GM18505 (cell line): Measurements from ENCODE around the gene AREG.

ENCODE experiments used
- ATAC-seq: cut with Tn5 transposase; IDR thresholded peaks from one replicate; pipeline ENCODE4 v1.9.1; 2021; ENCODE audit not compliant: unreplicated experiment
- POLR2A ChIP-seq: IDR thresholded peaks from 4 replicates; pipeline ENCODE4 v1.6.1; 2011; ENCODE audit warnings: borderline replicate concordance; ENCODE audit not compliant: insufficient read depth, insufficient read length; ENCODE audit errors: extremely low read depth

The AREG gene

DNA sequence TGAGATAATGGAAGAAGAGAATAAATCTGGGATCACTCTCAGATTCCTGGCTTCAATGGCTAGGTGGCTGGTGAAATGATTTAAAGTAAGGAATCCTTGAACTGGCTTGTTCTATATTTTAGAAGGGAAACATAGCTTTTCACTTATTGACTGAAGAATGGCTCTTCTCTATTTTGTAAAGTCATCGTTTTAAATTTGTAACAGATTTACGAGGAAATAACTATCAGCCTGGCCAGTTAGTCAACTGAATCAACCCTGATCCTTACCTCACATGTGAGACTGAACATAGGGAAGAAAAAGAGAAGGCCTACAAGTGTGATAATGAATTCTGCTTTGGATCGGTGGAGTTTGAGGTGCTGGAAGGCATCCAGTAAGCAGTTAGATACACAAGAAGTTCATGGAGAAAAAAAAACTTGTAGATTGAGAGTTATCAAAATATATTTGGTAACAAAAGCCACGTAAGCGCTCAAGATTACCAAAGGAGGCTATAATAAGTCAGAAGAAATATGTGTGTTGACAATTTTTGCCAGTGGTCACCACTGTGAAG lies 12.0 kb downstream of the AREG start:
- TF ChIP-seq POLR2A, result no peak
- ATAC-seq, result no peak

- no peak for TF ChIP-seq POLR2A
- no peak for ATAC-seq
Measured at GRCh38 chr4:74460833-74461232, 15.9 kb downstream of the AREG start.

DNA sequence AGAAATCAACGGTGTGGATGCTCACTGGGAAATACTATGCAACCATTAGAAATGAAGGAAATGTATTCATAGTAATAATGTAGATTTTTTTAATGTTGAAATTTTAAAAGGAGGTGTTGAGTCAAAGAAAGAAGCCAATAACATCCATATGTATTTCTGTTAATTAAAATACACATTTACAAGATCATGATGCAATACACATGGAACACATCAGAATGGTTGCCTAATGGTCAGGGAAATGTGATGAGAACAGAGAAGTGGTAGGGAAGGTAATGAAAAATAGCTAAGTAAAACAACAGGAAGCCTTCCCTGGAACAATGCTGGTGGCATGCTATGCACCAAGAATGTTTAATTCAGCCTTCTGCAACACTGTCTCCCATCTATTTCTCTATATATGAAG lies 18.2 kb downstream of the AREG start:
- ATAC-seq, result no peak
- no peak for TF ChIP-seq POLR2A

- no peak for ATAC-seq
- no peak for TF ChIP-seq POLR2A
Measured at GRCh38 chr4:74464291-74464690, 19.4 kb downstream of the AREG start.

- ATAC-seq, result no peak
- TF ChIP-seq POLR2A, result no peak
Measured at GRCh38 chr4:74466242-74466641, 21.3 kb downstream of the AREG start.

GRCh38 chr4:74471264-74471663 lies 26.3 kb downstream of the AREG start:
- TF ChIP-seq POLR2A, result no peak
- no peak for ATAC-seq

DNA sequence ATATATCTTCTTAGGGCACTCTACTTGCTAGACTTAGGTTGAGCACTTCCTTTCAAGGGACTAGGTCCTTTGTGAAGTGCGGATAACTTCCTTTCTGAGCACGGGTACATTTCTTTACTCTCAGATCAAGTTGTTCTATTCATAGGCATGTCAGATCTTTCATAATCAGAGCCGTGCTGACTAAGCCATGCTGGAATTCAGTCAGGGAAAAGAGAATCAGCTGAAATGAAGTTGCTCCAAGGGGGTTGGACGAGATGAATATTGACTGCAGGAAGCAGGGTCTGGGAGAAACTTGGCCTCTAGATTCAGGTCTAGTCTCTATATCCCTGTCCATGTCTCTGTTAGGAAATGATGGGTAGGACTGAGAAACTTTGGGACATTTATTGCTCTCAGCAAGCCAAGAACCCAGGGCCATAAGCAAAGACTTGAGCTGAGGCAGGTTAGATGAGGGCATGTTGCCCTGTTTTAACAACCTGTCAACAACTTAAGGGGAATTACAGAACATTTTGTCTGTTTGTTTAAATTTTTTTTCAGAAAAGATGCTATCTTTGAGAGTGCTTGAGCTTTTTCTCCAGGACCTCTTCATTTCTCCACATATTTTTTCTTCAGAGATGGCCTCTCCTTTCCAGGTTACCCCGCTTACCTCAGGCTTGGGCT lies 28.3 kb downstream of the AREG start:
- no peak for ATAC-seq
- no peak for TF ChIP-seq POLR2A

DNA sequence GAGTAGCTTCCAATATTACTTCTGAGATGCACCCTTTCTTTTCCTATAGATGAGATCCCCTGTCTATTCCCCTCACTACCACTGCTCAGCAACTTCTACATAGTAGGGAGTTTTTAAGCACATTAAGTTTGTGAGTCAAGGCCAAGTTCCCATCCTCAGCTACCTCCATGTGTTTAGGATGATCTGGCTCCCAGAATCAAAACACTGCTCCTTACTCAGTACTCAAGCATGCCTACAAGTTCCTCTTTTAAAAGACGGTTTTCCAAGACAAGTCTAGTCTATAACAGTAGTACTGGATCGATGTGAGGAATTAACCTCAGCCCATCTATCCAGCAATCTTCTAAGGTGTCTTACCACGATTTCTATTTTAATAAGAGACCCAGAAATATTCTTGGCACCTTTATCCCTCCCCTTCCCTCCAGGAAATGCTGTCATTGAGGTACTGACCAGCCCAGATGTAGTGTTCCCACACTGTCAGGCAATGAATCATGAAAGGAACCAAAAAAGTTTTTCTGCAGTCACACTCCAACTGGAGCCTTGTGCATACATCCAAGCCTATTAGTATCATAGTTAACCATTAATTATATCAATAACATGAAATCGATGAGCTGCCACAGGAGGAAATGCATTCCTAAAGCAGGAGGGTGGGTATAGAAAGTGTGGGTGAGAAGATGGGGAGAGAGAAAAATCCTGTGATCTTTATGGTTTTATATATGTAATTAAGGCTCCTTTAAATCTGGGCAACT lies 29.6 kb downstream of the AREG start:
- no peak for TF ChIP-seq POLR2A
- ATAC-seq, result no peak

DNA sequence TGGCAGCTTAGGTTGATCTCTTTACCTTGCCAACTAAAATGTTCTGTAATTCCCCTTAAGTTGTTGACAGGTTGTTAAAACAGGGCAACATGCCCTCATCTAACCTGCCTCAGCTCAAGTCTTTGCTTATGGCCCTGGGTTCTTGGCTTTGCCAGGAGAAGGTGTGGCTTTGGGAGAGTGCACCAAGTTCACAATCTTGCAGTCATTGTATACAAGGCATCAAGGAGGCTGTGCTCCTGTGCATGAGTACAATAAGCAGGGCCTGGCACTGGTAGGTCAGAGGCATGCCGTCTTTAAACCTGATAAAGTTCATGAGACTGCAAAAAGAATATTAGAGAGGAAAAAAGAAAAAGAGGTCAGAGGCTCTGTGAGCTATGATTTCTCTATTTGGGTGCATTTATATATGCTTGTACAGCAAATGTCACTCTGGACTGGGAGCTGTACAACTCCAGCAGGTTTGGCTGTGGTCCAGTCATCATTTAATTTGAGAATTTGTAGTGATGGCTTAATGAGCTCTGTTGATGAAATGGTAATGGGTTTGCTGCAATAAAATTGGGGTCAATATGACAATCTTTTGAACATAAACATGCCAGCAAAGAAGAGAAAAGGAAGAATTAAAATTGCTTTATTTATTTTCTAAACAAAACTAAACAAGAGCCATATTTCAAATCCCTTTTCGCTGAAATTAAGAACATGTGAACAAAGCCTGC lies 30.3 kb downstream of the AREG start:
- TF ChIP-seq POLR2A, result no peak
- no peak for ATAC-seq

DNA sequence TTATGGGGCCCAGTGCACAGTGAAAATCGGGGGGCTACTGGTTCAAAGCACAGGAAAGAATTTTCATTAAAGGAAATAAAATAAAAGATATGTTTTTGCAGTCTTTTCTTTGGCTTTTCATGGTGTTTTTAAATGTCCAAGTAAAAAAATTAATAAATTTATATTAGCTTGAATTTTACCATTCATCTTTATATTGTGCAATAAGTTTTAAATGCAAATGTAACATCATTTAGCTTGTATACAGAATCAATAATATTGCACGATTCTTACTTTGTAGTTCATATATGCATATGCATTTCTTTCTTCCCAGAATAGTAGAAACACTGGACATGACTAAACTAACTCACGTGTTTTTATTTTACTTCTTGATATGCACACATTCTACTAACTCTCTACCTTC lies 31.0 kb downstream of the AREG start:
- ATAC-seq, result no peak
- TF ChIP-seq POLR2A, result no peak

DNA sequence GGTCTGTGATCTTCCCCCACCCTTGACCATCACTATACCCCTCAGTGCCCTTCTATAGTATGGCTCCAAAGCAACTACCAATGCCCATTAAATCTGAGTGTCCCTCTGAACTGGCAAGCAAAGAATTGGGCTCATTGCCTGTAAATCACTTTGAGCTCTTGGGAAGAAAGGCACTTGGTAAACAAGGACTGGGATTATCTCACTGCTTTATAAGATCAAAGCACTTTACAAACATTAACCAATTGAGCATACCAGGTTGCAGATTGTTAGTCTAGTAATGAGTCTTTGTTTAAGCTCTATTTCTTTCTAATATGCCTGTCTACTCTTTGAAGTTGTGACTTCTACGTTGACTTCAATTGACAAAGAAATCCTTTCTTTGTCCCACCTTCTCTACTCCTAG lies 34.1 kb downstream of the AREG start:
- no peak for ATAC-seq
- no peak for TF ChIP-seq POLR2A

DNA sequence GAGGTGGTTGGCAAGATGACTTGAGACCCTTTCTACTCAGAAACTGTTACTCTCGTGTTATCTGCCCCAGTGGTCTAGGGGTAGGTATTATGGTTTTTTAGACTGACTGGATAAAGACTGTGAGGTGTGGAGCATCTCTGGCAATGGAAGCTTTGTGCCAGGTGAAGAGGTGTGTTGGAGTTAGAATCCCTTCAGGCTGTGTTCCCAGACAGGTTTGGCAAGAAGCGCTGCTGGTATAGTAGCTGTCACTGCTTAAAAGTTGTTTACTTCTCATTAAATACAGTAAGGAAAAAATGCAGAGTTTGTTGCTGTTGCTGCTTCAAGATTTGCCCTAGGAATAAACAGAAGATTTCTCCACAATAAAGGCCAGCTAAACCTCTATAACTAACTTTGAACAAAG lies 35.3 kb downstream of the AREG start:
- ATAC-seq, result no peak
- no peak for TF ChIP-seq POLR2A

DNA sequence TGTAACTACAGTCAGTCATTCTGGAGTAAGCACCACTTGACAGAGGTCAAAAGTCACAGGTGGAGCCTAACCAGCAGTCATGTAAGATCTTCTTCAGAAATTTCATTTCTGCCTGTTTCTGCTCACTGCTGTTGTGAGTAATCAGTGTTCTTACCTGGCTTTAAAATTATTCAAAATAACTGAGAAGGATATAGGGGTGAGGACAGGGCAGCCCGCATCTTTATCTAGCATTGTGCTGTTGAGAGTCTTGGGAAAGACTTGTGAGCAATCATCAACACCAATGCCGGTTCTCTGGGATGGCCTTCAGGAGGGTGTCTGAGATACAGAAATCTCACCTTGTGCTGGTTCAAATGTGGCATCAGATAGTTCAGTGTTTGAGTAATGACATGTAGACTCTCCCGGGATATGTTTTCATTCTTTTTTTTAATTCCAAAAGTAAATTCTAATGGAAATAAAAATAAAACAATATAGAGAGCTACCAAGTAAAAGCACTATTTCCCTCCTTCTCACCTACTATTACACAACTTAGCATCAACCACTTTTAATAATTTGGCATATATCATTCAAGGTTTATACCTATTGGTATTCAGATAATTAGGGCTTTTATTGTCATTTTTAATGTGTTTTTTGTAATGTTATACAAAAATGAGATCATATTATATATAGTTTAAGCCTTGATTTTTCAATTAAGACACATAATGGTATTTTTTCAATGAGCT lies 37.1 kb downstream of the AREG start:
- ATAC-seq, result no peak
- TF ChIP-seq POLR2A, result no peak
